HG03103 (cell line): ENCODE data around the gene UTS2B.
A peak's percentile ranks its signal among the peaks of the same experiment; 100 is the strongest.

Experiments used
- ATAC-seq: cut with Tn5 transposase; IDR thresholded peaks from one replicate; pipeline ENCODE4 v1.9.1; 2021; ENCODE audit warnings: low read depth; ENCODE audit not compliant: unreplicated experiment

UTS2B gene

DNA sequence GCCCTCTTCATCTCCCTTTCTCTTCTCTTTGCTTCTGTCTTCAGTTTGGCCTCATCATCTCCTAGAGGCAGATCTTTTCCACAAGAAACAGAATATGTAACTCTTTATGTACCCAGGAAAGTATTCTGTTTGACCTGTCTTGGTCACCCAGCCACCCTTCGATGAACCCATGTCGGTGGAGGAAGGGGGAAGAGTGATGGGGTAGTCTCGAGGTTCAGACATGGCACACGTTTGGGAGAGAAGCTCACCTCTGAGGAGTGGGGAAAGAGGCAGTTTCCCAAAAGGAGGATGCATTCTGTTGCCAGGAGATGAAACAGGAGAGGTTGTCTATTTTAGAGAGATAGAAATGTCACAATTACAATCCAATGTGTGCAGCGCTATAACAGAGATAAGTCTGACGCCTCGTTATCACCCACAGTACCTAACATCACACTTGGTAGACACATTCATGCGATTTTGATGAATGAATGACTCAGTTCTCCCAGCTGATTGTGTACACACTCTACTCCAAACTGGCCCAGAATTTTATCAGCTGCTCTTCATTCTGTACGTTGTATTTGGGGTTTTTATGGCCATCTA is 1.9 kb downstream of the UTS2B start:
- ATAC-seq, result no peak

- ATAC-seq, result no peak
These were observed 2.8 kb downstream of the UTS2B start for GRCh38 chr3:191327526-191327925.

DNA sequence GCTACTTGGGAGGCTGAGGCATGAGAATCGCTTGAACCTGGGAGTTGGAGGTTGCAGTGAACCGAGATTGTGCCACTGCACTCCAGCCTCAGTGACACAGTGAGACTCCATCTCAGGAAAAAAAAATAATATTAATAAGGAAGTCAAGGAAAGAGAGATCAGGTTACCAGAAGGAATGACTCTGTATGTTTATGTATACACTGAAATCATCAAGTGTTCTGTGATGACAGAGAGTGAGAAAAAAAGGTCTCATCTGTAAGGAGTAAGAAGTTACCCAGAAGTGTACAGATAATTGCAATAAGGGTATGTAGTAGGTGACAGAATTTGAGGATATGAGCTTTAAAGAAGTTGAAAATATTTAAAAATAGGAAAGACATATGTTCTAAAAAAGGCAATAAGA is 5.4 kb downstream of the UTS2B start:
- no peak for ATAC-seq

GRCh38 chr3:191321019-191321767 is 9.1 kb downstream of the UTS2B start:
- no peak for ATAC-seq

DNA sequence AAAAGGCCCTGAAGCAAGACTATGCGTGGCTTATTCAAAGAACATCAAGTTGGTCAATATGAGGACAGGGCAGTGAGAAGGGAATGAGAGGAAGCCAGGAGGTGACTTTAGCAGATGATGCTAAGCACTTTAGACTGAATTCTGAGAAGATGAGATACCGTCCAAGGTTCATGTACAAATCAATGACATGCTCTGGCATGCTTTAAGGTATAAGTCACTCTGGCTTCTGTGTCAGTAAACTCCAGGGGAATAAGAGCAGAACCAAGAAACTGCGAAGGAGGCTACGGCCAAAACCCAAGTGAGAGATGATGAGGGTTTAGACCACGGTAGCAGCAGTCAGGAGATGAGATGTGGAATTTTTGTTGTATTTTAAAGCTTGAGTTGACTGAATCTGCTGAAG is 10.0 kb downstream of the UTS2B start:
- ATAC-seq, result no peak

DNA sequence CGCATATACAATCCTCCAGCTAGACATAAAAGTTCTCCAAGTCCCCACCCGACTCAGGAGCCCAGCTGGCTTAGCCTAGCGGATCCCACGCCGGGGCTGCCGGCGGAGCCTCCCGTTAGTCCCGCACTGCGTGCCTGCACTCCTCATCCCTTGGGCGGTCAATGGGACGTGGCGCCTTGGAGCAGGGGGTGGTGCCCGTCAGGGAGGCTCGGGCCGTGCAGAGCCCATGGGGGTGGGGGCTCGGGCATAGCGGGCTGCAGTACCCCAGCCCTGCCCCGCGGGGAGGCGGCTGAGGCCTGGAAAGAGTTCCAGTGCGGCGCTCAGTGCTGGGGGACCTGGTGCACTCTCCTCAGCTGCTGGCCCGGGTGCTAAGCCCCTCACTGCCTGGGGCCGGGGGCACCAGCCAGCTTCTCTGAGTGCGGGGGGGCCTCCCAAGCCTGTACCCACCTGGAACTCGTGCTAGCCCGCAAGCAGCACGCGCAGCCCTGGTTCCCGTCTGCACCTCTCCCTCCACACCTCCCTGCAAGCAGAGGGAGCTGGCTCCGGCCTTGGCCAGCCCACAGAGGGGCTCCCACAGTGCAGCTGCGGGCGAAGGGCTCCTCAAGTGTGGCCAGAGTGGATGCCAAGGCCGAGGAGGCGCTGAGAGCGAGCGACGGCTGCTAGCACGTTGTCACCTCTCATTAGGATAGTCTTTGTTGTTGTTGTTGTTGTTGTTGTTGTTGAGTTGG is 13.3 kb downstream of the UTS2B start:
- ATAC-seq, result no peak

DNA sequence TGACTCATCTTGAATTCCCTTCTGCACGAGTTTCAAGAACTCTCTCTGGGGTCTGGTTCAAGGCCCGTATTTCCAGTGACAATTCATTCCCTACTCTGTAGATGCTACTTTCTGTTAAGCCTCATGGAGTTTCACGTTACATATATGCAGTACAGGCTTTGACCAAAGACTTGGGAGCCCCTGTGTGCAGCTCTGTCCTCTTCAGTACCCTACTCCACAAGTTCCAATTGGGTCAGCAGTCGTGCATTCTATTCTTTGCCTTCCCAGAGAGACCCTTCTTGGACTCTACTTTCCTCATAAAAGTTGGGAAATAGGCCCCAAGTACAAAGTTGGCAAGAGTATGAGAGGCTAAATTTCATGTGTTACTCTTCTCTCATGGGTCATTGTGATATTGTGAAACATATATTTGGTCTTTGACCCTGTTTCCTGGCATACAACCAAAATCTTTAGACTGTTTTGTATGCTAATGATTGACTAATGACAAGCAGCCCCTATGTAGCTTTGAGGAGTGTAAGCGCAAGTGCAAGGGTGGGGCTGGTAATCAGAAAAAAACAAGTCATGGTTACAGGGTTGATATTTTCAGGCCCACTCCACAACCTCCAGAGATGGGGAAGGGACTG is 16.1 kb downstream of the UTS2B start:
- ATAC-seq, result no peak

DNA sequence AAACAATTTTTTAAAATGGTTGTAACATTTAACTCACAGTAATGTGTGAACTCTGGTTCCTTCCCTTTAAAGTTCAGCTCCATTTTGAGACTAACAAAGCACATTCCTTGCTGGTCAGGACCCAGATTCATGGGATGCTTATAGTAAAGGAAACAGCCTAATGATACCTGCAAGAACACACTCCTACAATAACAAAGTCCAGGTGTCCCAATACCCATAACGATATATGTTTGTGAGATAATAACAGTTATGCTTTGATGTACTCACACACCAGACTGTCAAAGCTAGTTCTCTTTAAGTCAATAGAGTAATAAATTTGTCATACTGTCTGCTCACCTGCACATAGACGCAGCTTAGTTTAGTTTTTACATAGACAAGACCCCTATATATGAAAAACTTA is 17.0 kb downstream of the UTS2B start:
- ATAC-seq, result no peak

DNA sequence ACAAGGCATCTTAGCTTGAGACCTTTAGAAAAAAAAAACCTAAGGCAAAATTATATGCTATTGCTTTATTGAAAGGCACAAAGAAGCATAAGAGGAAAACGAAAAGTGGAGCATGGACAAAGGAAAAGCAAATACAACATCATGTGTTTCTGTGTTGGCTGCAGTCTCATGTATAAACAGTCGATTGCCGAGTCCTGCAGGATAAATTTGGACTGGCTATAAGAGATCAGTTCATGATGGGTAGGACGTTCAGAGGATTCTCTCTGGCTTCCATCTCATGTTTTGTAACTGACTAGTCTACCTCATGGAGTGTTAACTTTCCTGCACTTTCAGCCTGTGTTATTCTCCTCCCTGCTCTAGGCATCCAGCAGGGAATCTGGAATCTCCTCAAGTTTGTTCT is 23.0 kb downstream of the UTS2B start:
- no peak for ATAC-seq

- no peak for ATAC-seq
These were observed 23.9 kb downstream of the UTS2B start for GRCh38 chr3:191306428-191306827.

GRCh38 chr3:191303596-191303995 is 26.7 kb downstream of the UTS2B start:
- no peak for ATAC-seq

- no peak for ATAC-seq
These were observed 27.9 kb downstream of the UTS2B start for GRCh38 chr3:191302451-191302850.

- no peak for ATAC-seq
These were observed 28.4 kb downstream of the UTS2B start for GRCh38 chr3:191301782-191302411.

DNA sequence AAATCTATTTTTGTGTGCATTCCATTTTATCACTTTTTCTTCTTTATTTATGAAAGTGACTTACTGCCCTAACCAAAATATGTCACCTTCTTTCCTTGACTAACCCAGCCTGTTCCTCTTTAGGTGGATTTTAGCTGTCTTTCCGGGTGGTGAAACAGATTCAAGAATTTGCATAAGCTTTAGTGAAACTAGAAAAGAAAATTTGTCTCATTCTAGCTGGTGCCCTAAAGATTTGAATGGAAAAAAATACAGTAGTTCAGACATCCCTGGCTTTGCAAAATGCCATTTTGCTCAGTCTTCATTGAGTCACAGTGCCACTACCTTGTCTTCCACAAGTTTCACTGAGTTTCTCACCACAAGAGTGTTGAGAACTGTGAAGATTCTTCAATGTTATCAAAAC is 29.3 kb downstream of the UTS2B start:
- peak; percentile 70 for ATAC-seq

- ATAC-seq, result peak; percentile 28
These were observed 29.9 kb downstream of the UTS2B start for GRCh38 chr3:191300422-191300821.

- ATAC-seq, result no peak
These were observed 31.5 kb downstream of the UTS2B start for GRCh38 chr3:191298846-191299245.

- peak; percentile 78 for ATAC-seq
These were observed 34.2 kb downstream of the UTS2B start for GRCh38 chr3:191296041-191296541.

- no peak for ATAC-seq
These were observed 36.0 kb downstream of the UTS2B start for GRCh38 chr3:191294291-191294690.

DNA sequence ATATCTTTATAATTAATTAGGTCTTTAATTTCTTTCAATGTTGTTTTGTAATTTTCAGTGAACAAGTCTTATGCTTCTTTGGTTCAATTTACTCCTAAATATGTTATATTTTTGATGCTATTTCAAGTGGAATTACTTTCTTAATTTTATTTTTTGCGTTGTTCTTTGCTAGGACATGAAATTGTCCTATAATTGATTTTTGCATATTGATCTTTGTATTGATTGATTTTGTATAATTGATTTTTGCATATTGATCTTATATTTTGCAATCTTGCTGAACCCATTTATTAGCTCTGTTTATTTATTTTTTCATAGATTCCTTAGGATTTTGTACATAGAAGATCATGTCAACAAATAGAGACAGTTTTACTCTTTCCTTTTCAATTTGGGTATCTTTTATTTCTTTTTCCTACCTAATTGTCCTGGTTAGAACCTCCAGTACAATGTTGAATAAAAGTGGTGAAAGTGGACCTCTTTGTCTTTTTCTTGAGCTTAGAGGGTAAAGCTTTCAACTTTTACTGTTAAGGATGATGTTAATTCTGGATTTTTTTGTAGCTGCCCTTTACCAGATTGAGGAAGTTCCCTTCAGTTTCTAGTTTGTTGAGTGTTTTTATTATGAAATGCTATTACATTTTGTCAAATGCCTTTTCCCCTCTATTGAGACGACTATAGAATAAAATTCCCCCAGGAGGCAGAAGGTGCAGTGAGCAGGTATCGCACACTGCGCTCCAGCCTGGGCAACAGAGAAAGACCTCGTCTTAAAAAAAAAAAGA is 37.9 kb downstream of the UTS2B start:
- ATAC-seq, result no peak
